HepG2 (cell line): Measurements from ENCODE around the gene LENG1. TPM values are rescaled to one million over a fixed set of nuclear protein-coding genes. Genes with fewer than 3 reads are reported as not detected.

ENCODE experiments used
- ATAC-seq: fragments of 200-7000 bp; cut with Tn5 transposase; 3 replicates; pipeline ENCODE4 v1.9.1; 2020; ENCODE audit warnings: mild to moderate bottlenecking, moderate library complexity
- BruUV-seq: library from RNA; stranded (reverse); fragments of 400-500 nt; replicated peaks from 2 replicates; lab custom pipeline; 2021; lab: Mats Ljungman, UMichigan
- CTCF ChIA-PET: fragments of 300-600 bp; formaldehyde crosslinking; extraction: SDS; loops from one replicate; lab custom pipeline; 2021; ENCODE audit warnings: low total read pairs, inconsistent platforms, low intra/inter-chr PET ratio; lab: Yijun Ruan, JAX
- POLR2A ChIA-PET: fragments of 350-600 bp; sonication (Branson Sonifier 250); formaldehyde crosslinking; loops from one replicate; lab custom pipeline; 2020; ENCODE audit warnings: antibody characterized with exemption, inconsistent platforms; lab: Yijun Ruan, JAX
- DNase-seq: peaks from one replicate; pipeline ENCODE4 v3.0.0-alpha.2; 2015; ENCODE audit warnings: low spot score
- FAIRE-seq: peaks from 3 replicates; lab custom pipeline; 2011; peaks lifted over from hg19 to GRCh38; lab: Jason Lieb, UNC
- H2AFZ ChIP-seq: one replicate; pipeline ENCODE4 v1.6.1; 2011; ENCODE audit warnings: low read length, inconsistent platforms
- H3K27ac ChIP-seq: fragments of 300-600 bp; 3 replicates; pipeline ENCODE4 v1.8.0; 2011; ENCODE audit warnings: mixed run types, mild to moderate bottlenecking, mixed read lengths, low read length, inconsistent platforms; ENCODE audit not compliant: insufficient read depth; ENCODE audit errors: extremely low read length
- H3K27me3 ChIP-seq, 2 experiments: fragments of 200-600 bp in 1 of 2; 2 replicates in 1 of 2; 3 replicates in 1 of 2; pipeline versions ENCODE4 v1.6.0 to v1.8.0; 2011; ENCODE audit warnings: low read length in 2 of 2, mild to moderate bottlenecking in 2 of 2, moderate library complexity in 2 of 2, inconsistent platforms in 1 of 2; ENCODE audit not compliant: insufficient read depth in 2 of 2, control insufficient read depth in 1 of 2
- H3K36me3 ChIP-seq, 2 experiments: fragments of 200-600 bp in 1 of 2; replicated peaks in 1 of 2; 2 replicates in 1 of 2; 3 replicates in 1 of 2; pipeline versions ENCODE4 v1.5.1 to v1.8.0; 2011; ENCODE audit warnings: low read length in 2 of 2, inconsistent platforms in 1 of 2; ENCODE audit not compliant: insufficient read depth in 2 of 2, control insufficient read depth in 1 of 2
- H3K4me1 ChIP-seq: 2 replicates; pipeline ENCODE4 v1.5.1; 2012; ENCODE audit warnings: low read length, inconsistent platforms; ENCODE audit not compliant: insufficient read depth
- H3K4me2 ChIP-seq: 2 replicates; pipeline ENCODE4 v1.6.0; 2011; ENCODE audit warnings: low read depth, low read length, inconsistent platforms
- H3K4me3 ChIP-seq, 3 experiments: fragments of 200-600 bp in 1 of 3; sonication (generic), shearing (Covaris generic) in 1 of 3; replicated peaks in 1 of 3; 2 replicates each; pipeline ENCODE4 v1.5.1; 2011 to 2016; ENCODE audit warnings: low read length in 3 of 3, inconsistent platforms in 2 of 3, low read depth in 2 of 3, mild to moderate bottlenecking in 2 of 3, control low read depth in 1 of 3, mixed read lengths in 1 of 3; ENCODE audit not compliant: insufficient read depth in 1 of 3
- H3K79me2 ChIP-seq: one replicate; pipeline ENCODE4 v1.6.1; 2011; ENCODE audit warnings: low read length, inconsistent platforms; ENCODE audit not compliant: insufficient read depth
- H3K9ac ChIP-seq: 2 replicates; pipeline ENCODE4 v1.6.0; 2011; ENCODE audit warnings: mild to moderate bottlenecking, low read depth, low read length, inconsistent platforms; ENCODE audit not compliant: insufficient read depth
- H3K9me3 ChIP-seq: 2 replicates; pipeline ENCODE4 v1.5.1; 2012; ENCODE audit warnings: mild to moderate bottlenecking, low read length
- H4K20me1 ChIP-seq: 2 replicates; pipeline ENCODE4 v1.6.0; 2011; ENCODE audit warnings: inconsistent platforms, mild to moderate bottlenecking, low read length, moderate library complexity; ENCODE audit not compliant: insufficient read depth
- EEA1 ChIP-seq: sonication (generic); formaldehyde crosslinking; IDR thresholded peaks from 2 replicates; pipeline ENCODE4 v1.5.1; 2020; ENCODE audit warnings: mild to moderate bottlenecking, missing genetic modification reagents, borderline replicate concordance
- GPBP1L1 ChIP-seq: sonication (generic); formaldehyde crosslinking; IDR thresholded peaks from 2 replicates; pipeline ENCODE4 v1.5.0; 2020; ENCODE audit warnings: mild to moderate bottlenecking, missing genetic modification reagents
- HNRNPL ChIP-seq: fragments of 200-400 bp; formaldehyde crosslinking; IDR thresholded peaks from 2 replicates; pipeline ENCODE4 v1.6.1; 2017; ENCODE audit warnings: mild to moderate bottlenecking, low read depth, low read length
- HOXA7 ChIP-seq: sonication (generic); formaldehyde crosslinking; IDR thresholded peaks from 2 replicates; pipeline ENCODE4 v1.8.1; 2022; ENCODE audit warnings: mild to moderate bottlenecking, missing genetic modification reagents, moderate library complexity
- JUND ChIP-seq: sonication (generic); formaldehyde crosslinking; IDR thresholded peaks from 2 replicates; pipeline ENCODE4 v1.8.0; 2022; ENCODE audit warnings: mild to moderate bottlenecking, missing genetic modification reagents
- KLF12 ChIP-seq: sonication (generic); formaldehyde crosslinking; IDR thresholded peaks from 2 replicates; pipeline ENCODE4 v1.4.0; 2020; ENCODE audit warnings: missing genetic modification reagents, borderline replicate concordance
- MED13 ChIP-seq: sonication (generic); formaldehyde crosslinking; IDR thresholded peaks from 2 replicates; pipeline ENCODE4 v1.5.0; 2020; ENCODE audit warnings: missing genetic modification reagents
- SRSF4 ChIP-seq: fragments of 200-400 bp; formaldehyde crosslinking; IDR thresholded peaks from one replicate; pipeline ENCODE4 v1.6.1; 2018; ENCODE audit warnings: mild to moderate bottlenecking, low read depth, low read length, moderate library complexity; ENCODE audit not compliant: poor library complexity, severe bottlenecking
- ZBTB20 ChIP-seq: sonication (generic); formaldehyde crosslinking; IDR thresholded peaks from 2 replicates; pipeline ENCODE4 v1.8.1; 2023; ENCODE audit warnings: missing genetic modification reagents, low read depth, mild to moderate bottlenecking, borderline replicate concordance
- ZFP36L1 ChIP-seq: sonication (generic); formaldehyde crosslinking; IDR thresholded peaks from 2 replicates; pipeline ENCODE4 v1.8.0; 2022; ENCODE audit warnings: mild to moderate bottlenecking, missing genetic modification reagents, moderate library complexity
- ZMYM4 ChIP-seq: sonication (generic); formaldehyde crosslinking; IDR thresholded peaks from 2 replicates; pipeline ENCODE4 v1.8.1; 2023; ENCODE audit warnings: mild to moderate bottlenecking, missing genetic modification reagents
- ZNF143 ChIP-seq: sonication (generic); formaldehyde crosslinking; IDR thresholded peaks from 2 replicates; pipeline ENCODE4 v1.4.0; 2020; ENCODE audit warnings: missing genetic modification reagents
- ZNF205 ChIP-seq: IDR thresholded peaks from 2 replicates; pipeline ENCODE4 v1.6.1; 2018; ENCODE audit warnings: missing biosample characterization, missing genetic modification reagents
- ZNF292 ChIP-seq: sonication (generic); formaldehyde crosslinking; IDR thresholded peaks from 2 replicates; pipeline ENCODE4 v1.8.1; 2022; ENCODE audit warnings: mild to moderate bottlenecking, low read depth, missing genetic modification reagents, borderline replicate concordance
- ZNF350 ChIP-seq: sonication (generic); formaldehyde crosslinking; IDR thresholded peaks from 2 replicates; pipeline ENCODE4 v1.4.0; 2020; ENCODE audit warnings: mild to moderate bottlenecking, low read depth, missing genetic modification reagents, borderline replicate concordance
- ZNF44 ChIP-seq: sonication (generic); formaldehyde crosslinking; IDR thresholded peaks from 2 replicates; pipeline ENCODE4 v1.5.1; 2020; ENCODE audit warnings: mild to moderate bottlenecking, missing genetic modification reagents
- ZNF446 ChIP-seq: sonication (generic); formaldehyde crosslinking; IDR thresholded peaks from 2 replicates; pipeline ENCODE4 v1.5.0; 2020; ENCODE audit warnings: mild to moderate bottlenecking, missing genetic modification reagents
- ZNF510 ChIP-seq: sonication (generic); formaldehyde crosslinking; IDR thresholded peaks from 2 replicates; pipeline ENCODE4 v1.4.0; 2020; ENCODE audit warnings: low read depth, mild to moderate bottlenecking, missing genetic modification reagents
- ZNF589 ChIP-seq: sonication (generic); formaldehyde crosslinking; conservative IDR thresholded peaks from 2 replicates; pipeline ENCODE4 v1.8.0; 2022; ENCODE audit warnings: mild to moderate bottlenecking, moderate library complexity, missing genetic modification reagents
- ZNF781 ChIP-seq: sonication (generic); formaldehyde crosslinking; IDR thresholded peaks from 2 replicates; pipeline ENCODE4 v1.5.1; 2020; ENCODE audit warnings: borderline replicate concordance, mild to moderate bottlenecking, missing genetic modification reagents; ENCODE audit errors: not compliant biosample characterization
- WGBS: methylation state at CpG from one replicate; pipeline ENCODE4 v1.1.6; 2017; ENCODE audit warnings: low lambda C conversion rate; 5-methylcytosine and 5-hydroxymethylcytosine counted together
- in situ Hi-C: cut with HindIII; loops from 2 replicates; pipeline ENCODE4 v1.10.0; 2017; ENCODE audit warnings: low pct_unique_long_range_greater_than_20kb; ENCODE audit not compliant: extremely low pct_ligation_motif_present
- intact Hi-C: fragments of 100-400 bp; cut with micrococcal nuclease; formaldehyde crosslinking; loops from one replicate; pipeline ENCODE4 v1.10.0; 2022; ENCODE audit not compliant: unreplicated experiment
- polyA plus RNA-seq, 8 experiments: library from polyadenylated mRNA; depleted of rRNA in 3 of 8; stranded (reverse) in 7 of 8; unstranded in 1 of 8; fragments of >200 nt; fragmentation: Illumina TruSeq in 4 of 8; extraction: Trizol in 4 of 8; gene quantifications; 2 replicates each; pipeline versions ENCODE4 v1.2.1 to v1.2.3, GENCODE V29; 2011 to 2016; ENCODE audit warnings: low read depth in 4 of 8, missing spikeins in 1 of 8, mixed read lengths in 1 of 8; ENCODE audit not compliant: insufficient read depth in 1 of 8
- total RNA-seq, 5 experiments: library from RNA; depleted of rRNA; stranded (reverse); fragments of >200 nt; fragmentation: Illumina TruSeq; extraction: Trizol; gene quantifications; 2 replicates each; pipeline ENCODE4 v1.2.3, GENCODE V29; 2016; ENCODE audit warnings: low read depth in 1 of 5

Gene LENG1
- total and polyA plus RNA-seq, 2 of the 13 experiments (the other 11 are each of a cell fraction or from before 2014, with no cell fraction given), result 1.8 to 3.8 TPM

GRCh38 chr19:54197121-54197520 is 37.6 kb upstream of the LENG1 start:
- FAIRE-seq, result no peak

More at GRCh38 chr19:54197121-54197520, 37.6 kb upstream of the LENG1 start:
- peaks cover 27% of the 10 kb centered on the region for H3K4me1 ChIP-seq
- in situ Hi-C loops (no loop called here), intact Hi-C loops (no loop called here)
- H3K27ac ChIP-seq, result no peak overlapping the region
- WGBS, result 100% methylated on average over 2 of the region's 3 CpGs
- H3K27me3 ChIP-seq, result no peaks in the 10 kb centered on the region; a peak in 1 of 5 replicates
- H3K9me3 ChIP-seq, result no peaks in the 10 kb centered on the region
- POLR2A ChIA-PET, result interaction anchor here (6.4 kb wide), 1 partner anchor 12 kb away, joined by 78 read pairs; no protein-coding TSS in a partner anchor
- no TSS peak for BruUV-seq
- ATAC-seq (no peak), DNase-seq (no peak)
- CTCF ChIA-PET, result no interaction called here
- H3K4me2 ChIP-seq, result no peak overlapping the region
- peaks cover 14% of the 10 kb centered on the region for H4K20me1 ChIP-seq
- no peak overlapping the region for H3K9ac ChIP-seq
- H3K36me3 ChIP-seq, result peaks cover 10 to 33% of the 10 kb centered on the region in 2 experiments
- TF ChIP-seq HOXA7 (CRISPR knock-in tag) (no peak), ZNF205 (CRISPR knock-in tag) (no peak), ZNF781 (CRISPR knock-in tag) (no peak), ZNF44 (CRISPR knock-in tag) (no peak), JUND (CRISPR knock-in tag) (no peak), ZMYM4 (CRISPR knock-in tag) (no peak), KLF12 (CRISPR knock-in tag) (no peak), HNRNPL (no peak), EEA1 (CRISPR knock-in tag) (no peak), ZNF589 (CRISPR knock-in tag) (no peak), ZNF510 (CRISPR knock-in tag) (no peak), ZBTB20 (no peak), ZNF446 (CRISPR knock-in tag) (no peak), ZFP36L1 (CRISPR knock-in tag) (no peak), SRSF4 (no peak), ZNF292 (CRISPR knock-in tag) (no peak), ZNF350 (CRISPR knock-in tag) (no peak), ZNF143 (CRISPR knock-in tag) (no peak), MED13 (CRISPR knock-in tag) (no peak), GPBP1L1 (CRISPR knock-in tag) (no peak)
- TF ChIP-seq, all 625 proteins: peak for 0
- Histone ChIP-seq H3K79me2 (peaks cover 28% of the 10 kb centered on the region), H3K4me3 (no peak overlapping the region), H2AFZ (no peak overlapping the region)
